IMR-90 (cell line): ENCODE measurements around the gene BOD1L2. TPM values are rescaled to one million over a fixed set of nuclear protein-coding genes. Genes with fewer than 3 reads are reported as not detected.

Experiments used
- ATAC-seq: fragments of 200-7000 bp; cut with Tn5 transposase; 2 replicates; pipeline ENCODE4 v1.9.1; 2020; ENCODE audit warnings: low read depth, mild to moderate bottlenecking, moderate library complexity
- BruUV-seq: library from RNA; stranded (reverse); fragments of 400-500 nt; replicated peaks from 2 replicates; lab custom pipeline; 2021; lab: Mats Ljungman, UMichigan
- CTCF ChIA-PET: fragments of 300-600 bp; formaldehyde crosslinking; extraction: SDS; loops from one replicate; lab custom pipeline; 2021; ENCODE audit warnings: antibody characterized with exemption; lab: Yijun Ruan, JAX
- POLR2A ChIA-PET: fragments of 300-600 bp; sonication (Branson Sonifier 250); formaldehyde crosslinking; loops from one replicate; lab custom pipeline; 2022; ENCODE audit warnings: antibody characterized with exemption; ENCODE audit not compliant: unreplicated experiment; lab: Charles Lee
- DNase-seq: peaks from one replicate; pipeline ENCODE4 v3.0.0; 2013
- H2AFZ ChIP-seq: replicated peaks from 2 replicates; pipeline ENCODE3; 2013; ENCODE audit warnings: low read length, mild to moderate bottlenecking; ENCODE audit not compliant: poor library complexity
- H2AK5ac ChIP-seq: 2 replicates; pipeline ENCODE4 v1.6.1; 2013; ENCODE audit warnings: low read depth, low read length, inconsistent platforms
- H2AK9ac ChIP-seq: replicated peaks from 2 replicates; pipeline ENCODE3; 2013; ENCODE audit warnings: mild to moderate bottlenecking, low read depth, low read length, moderate library complexity; ENCODE audit not compliant: poor library complexity
- H2BK120ac ChIP-seq: 2 replicates; pipeline ENCODE4 v1.6.1; 2013; ENCODE audit warnings: low read depth, low read length, inconsistent platforms
- H2BK15ac ChIP-seq: 3 replicates; pipeline ENCODE4 v1.6.1; 2013; ENCODE audit warnings: low read depth, low read length, inconsistent platforms
- H2BK20ac ChIP-seq: 2 replicates; pipeline ENCODE4 v1.6.1; 2013; ENCODE audit warnings: low read depth, mild to moderate bottlenecking, inconsistent platforms, low read length, moderate library complexity
- H2BK5ac ChIP-seq: 2 replicates; pipeline ENCODE4 v1.6.1; 2013; ENCODE audit warnings: mild to moderate bottlenecking, low read depth, low read length, inconsistent platforms; ENCODE audit not compliant: poor library complexity, severe bottlenecking
- H3K14ac ChIP-seq: replicated peaks from 2 replicates; pipeline ENCODE4 v1.6.1; 2013; ENCODE audit warnings: low read depth, low read length, inconsistent platforms
- H3K18ac ChIP-seq: 2 replicates; pipeline ENCODE4 v1.6.1; 2013; ENCODE audit warnings: low read depth, low read length, control low read depth
- H3K23ac ChIP-seq: 2 replicates; pipeline ENCODE4 v1.6.1; 2013; ENCODE audit warnings: low read depth, low read length, inconsistent platforms
- H3K27ac ChIP-seq: 2 replicates; pipeline ENCODE4 v1.5.1; 2013; ENCODE audit warnings: mild to moderate bottlenecking, control low read depth, low read length; ENCODE audit not compliant: insufficient read depth
- H3K27me3 ChIP-seq: 2 replicates; pipeline ENCODE4 v1.6.1; 2013; ENCODE audit warnings: low read length; ENCODE audit not compliant: control insufficient read depth, insufficient read depth
- H3K36me3 ChIP-seq: 2 replicates; pipeline ENCODE4 v1.6.1; 2013; ENCODE audit warnings: low read length, mixed read lengths; ENCODE audit not compliant: control insufficient read depth, insufficient read depth
- H3K4ac ChIP-seq: 2 replicates; pipeline ENCODE4 v1.6.1; 2013; ENCODE audit warnings: low read depth, low read length, inconsistent platforms
- H3K4me1 ChIP-seq: 2 replicates; pipeline ENCODE4 v1.6.1; 2013; ENCODE audit warnings: low read length, mixed read lengths; ENCODE audit not compliant: control insufficient read depth, insufficient read depth
- H3K4me2 ChIP-seq: 2 replicates; pipeline ENCODE4 v1.6.1; 2013; ENCODE audit warnings: low read depth, mild to moderate bottlenecking, control low read depth, low read length, moderate library complexity
- H3K4me3 ChIP-seq: 2 replicates; pipeline ENCODE4 v1.5.1; 2013; ENCODE audit warnings: low read depth, mild to moderate bottlenecking, control low read depth, low read length, moderate library complexity; ENCODE audit not compliant: insufficient read depth
- H3K56ac ChIP-seq: 2 replicates; pipeline ENCODE4 v1.6.1; 2013; ENCODE audit warnings: low read length, inconsistent platforms; ENCODE audit not compliant: insufficient read depth; ENCODE audit errors: extremely low read depth
- H3K79me1 ChIP-seq, 2 experiments: 2 replicates each; pipeline ENCODE4 v1.6.1; 2013; ENCODE audit warnings: low read length in 2 of 2, inconsistent platforms in 1 of 2, low read depth in 1 of 2
- H3K9ac ChIP-seq: 2 replicates; pipeline ENCODE4 v1.6.1; 2013; ENCODE audit warnings: low read depth, low read length, control low read depth
- H3K9me1 ChIP-seq: 2 replicates; pipeline ENCODE4 v1.6.1; 2013; ENCODE audit warnings: low read length, inconsistent platforms; ENCODE audit not compliant: insufficient read depth
- H3K9me3 ChIP-seq: 2 replicates; pipeline ENCODE4 v1.6.1; 2013; ENCODE audit warnings: low read length; ENCODE audit not compliant: control insufficient read depth, insufficient read depth
- H4K20me1 ChIP-seq: 2 replicates; pipeline ENCODE4 v1.6.1; 2013; ENCODE audit warnings: low read length, inconsistent platforms; ENCODE audit not compliant: insufficient read depth
- H4K5ac ChIP-seq: 2 replicates; pipeline ENCODE4 v1.6.1; 2013; ENCODE audit warnings: mild to moderate bottlenecking, low read depth, low read length, control low read depth
- H4K8ac ChIP-seq, 2 experiments: 2 replicates each; pipeline ENCODE4 v1.6.1; 2013; ENCODE audit warnings: low read depth in 2 of 2, low read length in 2 of 2, control low read depth in 1 of 2, inconsistent platforms in 1 of 2
- H4K91ac ChIP-seq: 2 replicates; pipeline ENCODE4 v1.6.1; 2013; ENCODE audit warnings: low read depth, low read length, inconsistent platforms; ENCODE audit not compliant: insufficient read depth
- BHLHE40 ChIP-seq: fragments of 150-350 bp; IDR thresholded peaks from 2 replicates; pipeline ENCODE4 v1.6.1; 2016; ENCODE audit warnings: mild to moderate bottlenecking, low read depth, low read length
- CEBPB ChIP-seq: IDR thresholded peaks from 2 replicates; pipeline ENCODE4 v1.6.1; 2012; ENCODE audit warnings: low read depth, low read length, improper control_type of control experiment
- CHD1 ChIP-seq: IDR thresholded peaks from 2 replicates; pipeline ENCODE4 v1.6.1; 2012; ENCODE audit warnings: low read depth, low read length, improper control_type of control experiment
- CTCF ChIP-seq: conservative IDR thresholded peaks from 2 replicates; pipeline ENCODE4 v1.5.1; 2012; ENCODE audit warnings: mild to moderate bottlenecking, low read depth, low read length, improper control_type of control experiment
- ELK1 ChIP-seq: fragments of 150-350 bp; IDR thresholded peaks from 2 replicates; pipeline ENCODE4 v1.6.1; 2016; ENCODE audit warnings: low read depth, mild to moderate bottlenecking, low read length, moderate library complexity, borderline replicate concordance
- FOS ChIP-seq: fragments of 150-350 bp; IDR thresholded peaks from 2 replicates; pipeline ENCODE4 v1.6.1; 2016; ENCODE audit warnings: low read depth, low read length
- MAFK ChIP-seq: IDR thresholded peaks from 2 replicates; pipeline ENCODE4 v1.6.1; 2012; ENCODE audit warnings: low read depth, low read length, improper control_type of control experiment
- MAZ ChIP-seq: IDR thresholded peaks from 2 replicates; pipeline ENCODE4 v1.6.1; 2012; ENCODE audit warnings: low read depth, mild to moderate bottlenecking, low read length, improper control_type of control experiment, moderate library complexity, borderline replicate concordance
- MXI1 ChIP-seq: IDR thresholded peaks from 2 replicates; pipeline ENCODE4 v1.6.1; 2012; ENCODE audit warnings: low read depth, mild to moderate bottlenecking, low read length, moderate library complexity, borderline replicate concordance
- NFE2L2 ChIP-seq: fragments of 150-350 bp; IDR thresholded peaks from 2 replicates; pipeline ENCODE4 v1.6.1; 2016; ENCODE audit warnings: low read depth, mild to moderate bottlenecking, low read length
- POLR2A ChIP-seq: IDR thresholded peaks from 2 replicates; pipeline ENCODE4 v1.6.1; 2012; ENCODE audit warnings: mild to moderate bottlenecking, low read depth, low read length
- RAD21 ChIP-seq: IDR thresholded peaks from 2 replicates; pipeline ENCODE4 v1.6.1; 2012; ENCODE audit warnings: low read length, improper control_type of control experiment
- RCOR1 ChIP-seq: IDR thresholded peaks from 2 replicates; pipeline ENCODE4 v1.6.1; 2012; ENCODE audit warnings: mild to moderate bottlenecking, low read length, improper control_type of control experiment; ENCODE audit not compliant: insufficient replicate concordance
- RFX5 ChIP-seq: IDR thresholded peaks from 2 replicates; pipeline ENCODE4 v1.8.0; 2012; ENCODE audit warnings: low read depth, mild to moderate bottlenecking, low read length, moderate library complexity
- SMC3 ChIP-seq: fragments of 150-350 bp; IDR thresholded peaks from 2 replicates; pipeline ENCODE4 v1.6.1; 2016; ENCODE audit warnings: low read depth, mild to moderate bottlenecking, antibody characterized with exemption, low read length, moderate library complexity
- USF2 ChIP-seq: fragments of 150-350 bp; IDR thresholded peaks from 2 replicates; pipeline ENCODE4 v1.6.1; 2017; ENCODE audit warnings: mild to moderate bottlenecking, antibody characterized with exemption, low read length, low read depth
- WGBS, 2 experiments: methylation state at CpG; one replicate each; pipeline versions ENCODE4 v1.1.5 to v1.1.7; 2013; ENCODE audit warnings: missing lambda C conversion rate in 2 of 2; ENCODE audit not compliant: insufficient read length in 1 of 2; ENCODE audit errors: extremely low coverage in 2 of 2; 5-methylcytosine and 5-hydroxymethylcytosine counted together
- dilution Hi-C: fragments of 300-500 bp; cut with HindIII; formaldehyde crosslinking; loops from one replicate; pipeline ENCODE4 v1.14.3; 2018; ENCODE audit warnings: low sequenced_read_pairs; ENCODE audit not compliant: unreplicated experiment
- in situ Hi-C: fragments of 300-500 bp; cut with MboI; formaldehyde crosslinking; loops from 3 replicates; pipeline ENCODE4 v1.14.3; 2019; ENCODE audit warnings: low sequenced_read_pairs, inconsistent platforms, mixed read lengths
- intact Hi-C: fragments of 100-400 bp; cut with micrococcal nuclease; formaldehyde crosslinking; loops from 2 replicates; pipeline ENCODE4 v1.10.0; 2022
- polyA plus RNA-seq, 3 experiments: library from polyadenylated mRNA; depleted of rRNA; stranded (reverse); fragments of >200 nt; gene quantifications; 2 replicates each; pipeline ENCODE4 v1.2.3, GENCODE V29; 2012; ENCODE audit warnings: low replicate concordance in 1 of 3
- total RNA-seq: library from RNA; depleted of rRNA; stranded (reverse); fragments of >200 nt; gene quantifications from 2 replicates; pipeline ENCODE4 v1.2.3, GENCODE V29; 2012

Gene BOD1L2
- total and polyA plus RNA-seq, 2 of the 4 experiments (the other 2 are of a cell fraction), result not detected

GRCh38 chr18:57167617-57168308 is 20.9 kb downstream of the BOD1L2 start:
- no peak for DNase-seq
- H4K91ac ChIP-seq, result no peak overlapping the region
- H2BK15ac ChIP-seq, result no peak overlapping the region
- H4K5ac ChIP-seq, result no peak overlapping the region
- no peak overlapping the region for H4K8ac ChIP-seq
- no peak overlapping the region for H2BK120ac ChIP-seq
- no peaks in the 10 kb centered on the region for H3K79me1 ChIP-seq
- no peak for ATAC-seq
- H3K36me3 ChIP-seq, result no peaks in the 10 kb centered on the region
- no peak overlapping the region for H3K4me2 ChIP-seq
- H3K14ac ChIP-seq, result no peak overlapping the region
- no peak overlapping the region for H2AK9ac ChIP-seq
- no CpG with 5 or more reads among the region's 1 CpG for WGBS, 2 experiments
- no TSS peak for BruUV-seq
- H3K4me1 ChIP-seq, result no peaks in the 10 kb centered on the region
- no peaks in the 10 kb centered on the region for H4K20me1 ChIP-seq
- dilution Hi-C loops (no loop called here), in situ Hi-C loops (no loop called here), intact Hi-C loops (no loop called here)
- no peaks in the 10 kb centered on the region for H3K27me3 ChIP-seq
- H3K27ac ChIP-seq, result no peak overlapping the region
- no peaks in the 10 kb centered on the region for H3K9me1 ChIP-seq
- no peaks in the 10 kb centered on the region for H3K9me3 ChIP-seq
- no peak overlapping the region for H2AFZ ChIP-seq
- H3K56ac ChIP-seq, result no peak overlapping the region
- no peak overlapping the region for H2BK5ac ChIP-seq
- ChIA-PET CTCF (no interaction called here), POLR2A (no interaction called here)
- TF ChIP-seq BHLHE40, result no peak
- no peak for TF ChIP-seq RCOR1
- TF ChIP-seq ELK1, result no peak
- no peak for TF ChIP-seq RFX5
- no peak for TF ChIP-seq MXI1
- TF ChIP-seq MAFK, result no peak
- TF ChIP-seq FOS, result no peak
- no peak for TF ChIP-seq CEBPB
- no peak for TF ChIP-seq MAZ
- no peak for TF ChIP-seq NFE2L2
- no peak for TF ChIP-seq SMC3
- TF ChIP-seq CTCF, result no peak
- TF ChIP-seq POLR2A, result no peak
- TF ChIP-seq USF2, result no peak
- TF ChIP-seq CHD1, result no peak
- no peak for TF ChIP-seq RAD21
- no peak overlapping the region for H3K4me3 ChIP-seq
- H3K9ac ChIP-seq, result no peak overlapping the region
- no peak overlapping the region for H2AK5ac ChIP-seq
- no peak overlapping the region for H3K18ac ChIP-seq
- no peak overlapping the region for H3K23ac ChIP-seq
- H2BK20ac ChIP-seq, result no peak overlapping the region
- H3K4ac ChIP-seq, result no peak overlapping the region
